Osteoblast (primary cell): Measurements from ENCODE around the gene OTULIN. TPM values are rescaled to one million over a fixed set of nuclear protein-coding genes. Genes with fewer than 3 reads are reported as not detected.
A peak's percentile ranks its signal among the peaks of the same experiment; 100 is the strongest.

Experiments
- DNase-seq: peaks from one replicate; pipeline ENCODE4 v3.0.0; 2011; ENCODE audit warnings: low spot score, mixed read lengths; ENCODE audit not compliant: insufficient read length; ENCODE audit errors: missing footprints
- H2AFZ ChIP-seq: 2 replicates; pipeline ENCODE4 v1.6.0; 2011; ENCODE audit warnings: mild to moderate bottlenecking, low read length
- H3K27ac ChIP-seq: 2 replicates; pipeline ENCODE4 v1.5.1; 2011; ENCODE audit warnings: mild to moderate bottlenecking, low read depth, low read length, moderate library complexity
- H3K27me3 ChIP-seq: 2 replicates; pipeline ENCODE4 v1.6.0; 2012; ENCODE audit warnings: mild to moderate bottlenecking, control low read depth, inconsistent platforms, low read length, moderate library complexity; ENCODE audit not compliant: insufficient read depth
- H3K36me3 ChIP-seq: 2 replicates; pipeline ENCODE4 v1.5.1; 2011; ENCODE audit warnings: mild to moderate bottlenecking, low read length, control low read depth, moderate library complexity; ENCODE audit not compliant: insufficient read depth
- H3K4me1 ChIP-seq: 2 replicates; pipeline ENCODE4 v1.5.1; 2011; ENCODE audit warnings: mild to moderate bottlenecking, low read length, control low read depth, moderate library complexity; ENCODE audit not compliant: insufficient read depth
- H3K4me2 ChIP-seq: 2 replicates; pipeline ENCODE4 v1.6.0; 2011; ENCODE audit warnings: mild to moderate bottlenecking, low read length; ENCODE audit not compliant: insufficient read depth
- H3K4me3 ChIP-seq: fragments of 200-600 bp; sonication (generic); 3 replicates; pipeline ENCODE4 v1.5.1; 2012; ENCODE audit warnings: mild to moderate bottlenecking, low read length, inconsistent platforms; ENCODE audit not compliant: insufficient read depth
- H3K79me2 ChIP-seq: 2 replicates; pipeline ENCODE4 v1.6.0; 2012; ENCODE audit warnings: mild to moderate bottlenecking, low read length, control low read depth, inconsistent platforms; ENCODE audit not compliant: insufficient read depth
- H3K9me3 ChIP-seq: 2 replicates; pipeline ENCODE4 v1.5.1; 2011; ENCODE audit warnings: low read depth, low read length, control low read depth
- H4K20me1 ChIP-seq: 2 replicates; pipeline ENCODE4 v1.6.0; 2012; ENCODE audit warnings: mild to moderate bottlenecking, low read length, control low read depth; ENCODE audit not compliant: insufficient read depth
- CTCF ChIP-seq: IDR thresholded peaks from 2 replicates; pipeline ENCODE4 v1.5.1; 2011; ENCODE audit warnings: mild to moderate bottlenecking, low read depth, low read length, moderate library complexity; ENCODE audit errors: extremely low read depth
- total RNA-seq: library from RNA; depleted of rRNA; stranded (reverse); fragments of >200 nt; gene quantifications from 2 replicates; pipeline ENCODE4 v1.2.3, GENCODE V29; 2012

OTULIN gene
- total RNA-seq, 1 donor = 29.7 TPM

GRCh38 chr5:14706615-14707021 lies 42.1 kb downstream of the OTULIN start:
- TF ChIP-seq CTCF = no peak
- Histone ChIP-seq H3K79me2 (peaks cover 3% of the 10 kb centered on the region), H3K4me3 (no peak overlapping the region), H3K27me3 (no peaks in the 10 kb centered on the region), H2AFZ (no peak overlapping the region), H3K4me2 (peak overlapping the region; percentile 8), H3K36me3 (peaks cover 58% of the 10 kb centered on the region), H3K4me1 (peaks cover 10% of the 10 kb centered on the region), H4K20me1 (no peaks in the 10 kb centered on the region), H3K9me3 (no peaks in the 10 kb centered on the region), H3K27ac (peak overlapping the region; percentile 42)
- DNase-seq = peak; percentile 92

GRCh38 chr5:14707811-14708390 lies 43.4 kb downstream of the OTULIN start:
- H3K79me2 ChIP-seq = peaks cover 3% of the 10 kb centered on the region
- H3K4me1 ChIP-seq = peaks cover 10% of the 10 kb centered on the region
- peaks cover 70% of the 10 kb centered on the region for H3K36me3 ChIP-seq
- no peak overlapping the region for H3K4me2 ChIP-seq
- no peaks in the 10 kb centered on the region for H3K27me3 ChIP-seq
- DNase-seq = no peak
- no peak overlapping the region for H3K4me3 ChIP-seq
- no peak for TF ChIP-seq CTCF
- H3K27ac ChIP-seq = peak overlapping the region; percentile 11
- no peaks in the 10 kb centered on the region for H4K20me1 ChIP-seq
- no peak overlapping the region for H2AFZ ChIP-seq
- H3K9me3 ChIP-seq = no peaks in the 10 kb centered on the region

GRCh38 chr5:14708551-14708950 lies 44.0 kb downstream of the OTULIN start:
- H2AFZ ChIP-seq = no peak overlapping the region
- H3K36me3 ChIP-seq = peaks cover 75% of the 10 kb centered on the region
- H3K9me3 ChIP-seq = no peaks in the 10 kb centered on the region
- peaks cover 10% of the 10 kb centered on the region for H3K4me1 ChIP-seq
- H3K79me2 ChIP-seq = peaks cover 3% of the 10 kb centered on the region
- H4K20me1 ChIP-seq = peaks cover 3% of the 10 kb centered on the region
- H3K27ac ChIP-seq = peak overlapping the region; percentile 11
- no peak for DNase-seq
- no peak overlapping the region for H3K4me2 ChIP-seq
- no peaks in the 10 kb centered on the region for H3K27me3 ChIP-seq
- no peak overlapping the region for H3K4me3 ChIP-seq
- no peak for TF ChIP-seq CTCF

GRCh38 chr5:14710313-14710994 lies 45.9 kb downstream of the OTULIN start:
- Histone ChIP-seq H3K36me3 (peaks cover 82% of the 10 kb centered on the region), H3K4me2 (no peak overlapping the region), H3K4me1 (peaks cover 10% of the 10 kb centered on the region), H3K79me2 (peaks cover 7% of the 10 kb centered on the region), H3K27ac (no peak overlapping the region), H4K20me1 (peaks cover 3% of the 10 kb centered on the region), H2AFZ (no peak overlapping the region), H3K4me3 (no peak overlapping the region), H3K27me3 (no peaks in the 10 kb centered on the region), H3K9me3 (no peaks in the 10 kb centered on the region)
- no peak for DNase-seq
- no peak for TF ChIP-seq CTCF
